GM18858 (cell line): Measurements from ENCODE around the gene IL13.
"Not testable (repeated sequence)": the region's sequence is repeated elsewhere in the genome, so short reads cannot be mapped to it uniquely, and the experiment has no call there.

ENCODE experiments used
- ATAC-seq: cut with Tn5 transposase; IDR thresholded peaks from one replicate; pipeline ENCODE4 v1.9.1; 2021; ENCODE audit not compliant: unreplicated experiment

Gene IL13

DNA sequence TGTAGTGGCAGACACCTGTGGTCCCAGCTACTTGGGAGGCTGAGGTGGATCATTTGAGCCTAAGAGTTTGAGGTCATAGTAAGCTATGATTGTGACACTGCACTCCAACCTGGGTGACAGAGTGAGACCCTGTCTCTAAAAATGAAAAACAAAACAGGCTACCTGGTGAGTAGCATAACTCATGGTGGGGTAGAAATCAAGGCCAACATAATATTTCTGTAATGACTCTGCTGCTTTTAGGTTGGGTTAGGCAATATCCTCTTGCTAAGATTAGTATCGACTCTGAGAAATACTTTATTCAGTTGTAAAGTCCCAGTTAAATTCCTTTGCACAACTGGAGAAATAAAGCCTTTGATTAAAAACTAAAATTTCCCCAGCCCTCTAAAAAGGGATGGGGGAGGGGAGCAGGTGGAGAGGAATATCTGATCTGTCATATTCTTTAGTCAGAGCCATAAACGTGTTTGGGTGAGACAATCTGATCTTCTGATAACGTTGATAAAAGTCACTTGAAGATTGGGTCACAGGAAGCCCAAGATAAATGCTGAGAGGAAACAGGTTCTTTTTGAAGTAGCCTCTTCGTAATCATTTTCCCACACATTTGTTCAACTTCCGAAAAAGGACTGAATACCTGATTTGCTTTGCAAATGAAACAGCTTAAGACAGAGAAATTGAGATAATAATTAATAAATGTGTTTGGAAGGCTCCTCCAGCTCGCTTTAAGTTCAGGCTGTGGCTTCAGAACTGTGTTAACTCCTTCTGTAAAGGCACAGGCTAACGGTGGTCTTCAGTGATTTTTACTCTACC, 30.8 kb downstream of the IL13 start:
- no peak for ATAC-seq

DNA sequence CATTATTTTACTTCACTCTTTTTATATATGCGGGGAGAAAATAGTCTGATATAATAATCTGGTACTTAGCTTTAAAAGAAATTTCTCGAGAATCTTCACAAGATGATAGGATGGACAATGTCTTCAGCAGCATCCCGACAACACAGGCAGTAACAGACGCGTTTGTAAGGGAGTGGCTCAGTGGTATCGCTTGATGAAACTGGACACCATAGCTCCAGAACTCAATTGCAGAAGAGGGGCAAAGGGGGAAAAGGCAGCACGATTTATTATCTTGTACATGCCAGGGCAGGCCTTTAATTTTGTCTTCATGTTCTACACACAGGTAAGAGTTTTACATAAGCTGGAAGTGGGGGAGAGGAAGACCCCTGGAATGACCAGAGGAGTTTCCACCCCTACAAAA, 31.5 kb downstream of the IL13 start:
- no peak for ATAC-seq

DNA sequence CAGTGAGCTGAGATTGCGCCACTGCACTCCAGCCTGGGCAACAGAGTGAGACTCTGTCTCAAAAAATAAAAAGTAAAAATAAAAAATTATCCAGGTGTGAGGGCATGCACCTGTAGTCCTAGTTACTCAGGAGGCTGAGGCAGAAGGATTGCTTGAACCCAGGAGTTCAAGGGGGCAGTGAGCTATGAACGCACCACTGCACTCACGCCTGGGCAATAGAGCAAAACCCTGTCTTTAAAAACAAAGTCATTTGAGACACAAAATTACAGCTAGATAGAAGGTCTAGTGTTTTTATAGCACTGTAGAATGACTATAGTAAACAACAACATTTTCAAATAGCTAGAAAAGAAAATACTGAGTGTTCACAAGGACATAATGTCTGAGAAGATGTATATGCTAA, 32.2 kb downstream of the IL13 start:
- no peak for ATAC-seq

DNA sequence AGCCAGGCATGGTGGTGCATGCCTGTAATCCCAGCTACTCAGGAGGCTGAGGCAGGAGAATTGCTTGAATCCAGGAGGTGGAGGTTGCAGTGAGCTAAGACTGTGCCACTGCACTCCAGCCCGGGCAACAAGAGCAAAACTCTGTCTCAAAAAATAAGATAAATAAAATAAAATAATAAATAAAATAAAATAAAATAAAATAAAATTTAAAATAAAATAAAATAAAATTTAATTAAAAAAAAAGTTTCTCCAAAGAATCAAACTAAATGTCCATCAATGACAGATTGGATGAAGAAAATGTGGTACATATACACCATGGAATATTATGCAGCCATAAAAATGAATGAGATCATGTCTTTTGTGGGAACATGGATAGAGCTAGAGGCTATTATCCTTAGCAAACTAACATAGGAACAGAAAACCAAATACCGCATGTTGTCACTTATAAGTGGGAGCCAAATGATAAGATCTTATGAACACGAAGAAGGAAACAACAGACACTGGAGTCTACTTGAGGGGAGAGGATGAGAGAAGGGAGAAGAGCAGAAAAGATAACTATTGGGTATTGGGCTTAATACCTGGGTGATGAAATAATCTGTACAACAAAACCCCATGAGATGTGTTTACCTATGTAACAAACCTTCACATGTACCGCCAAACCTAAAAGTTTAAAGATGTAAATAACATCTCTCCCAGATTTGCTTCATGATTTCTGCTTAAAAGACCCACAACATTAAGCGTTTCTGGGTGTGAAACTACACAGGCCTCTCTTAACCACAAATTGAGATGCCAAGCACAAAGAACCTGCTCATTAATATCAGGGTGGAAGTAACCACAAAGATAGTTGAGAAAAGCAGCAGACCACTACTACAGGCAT, 34.0 kb downstream of the IL13 start:
- ATAC-seq = not testable (repeated sequence)

DNA sequence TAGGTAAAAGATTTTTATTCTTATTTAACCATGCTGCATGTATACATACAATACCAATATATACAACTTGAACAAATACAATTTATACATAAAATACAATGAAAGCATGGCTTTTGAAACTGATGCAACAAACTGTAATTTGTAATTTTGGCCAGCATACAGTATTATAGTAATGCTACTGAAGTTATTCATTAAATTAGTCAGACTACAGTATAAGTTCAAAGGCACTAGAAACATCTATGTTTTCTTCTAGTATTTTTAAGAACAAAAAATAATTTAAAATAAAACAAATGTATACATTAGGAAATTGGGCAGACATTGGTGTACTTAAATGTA, 34.6 kb downstream of the IL13 start:
- ATAC-seq = no peak

DNA sequence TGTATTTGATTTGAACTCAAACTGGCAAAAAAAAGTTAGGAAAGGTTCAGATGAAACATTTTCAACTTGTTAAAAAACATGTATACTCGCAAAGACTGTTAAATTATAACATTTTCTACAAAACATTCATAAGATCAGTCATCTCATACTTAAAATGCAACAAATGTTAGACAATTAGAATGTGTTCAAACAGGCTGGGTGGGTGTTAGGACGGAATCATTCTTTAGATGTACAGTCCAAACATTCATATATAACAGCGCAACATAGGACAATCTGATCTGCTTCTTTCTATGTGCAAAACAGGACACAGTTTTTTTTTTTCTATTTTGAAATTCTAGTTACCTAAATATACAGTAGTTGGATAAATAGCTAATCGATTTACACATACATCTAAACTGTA, 38.0 kb downstream of the IL13 start:
- ATAC-seq = no peak

DNA sequence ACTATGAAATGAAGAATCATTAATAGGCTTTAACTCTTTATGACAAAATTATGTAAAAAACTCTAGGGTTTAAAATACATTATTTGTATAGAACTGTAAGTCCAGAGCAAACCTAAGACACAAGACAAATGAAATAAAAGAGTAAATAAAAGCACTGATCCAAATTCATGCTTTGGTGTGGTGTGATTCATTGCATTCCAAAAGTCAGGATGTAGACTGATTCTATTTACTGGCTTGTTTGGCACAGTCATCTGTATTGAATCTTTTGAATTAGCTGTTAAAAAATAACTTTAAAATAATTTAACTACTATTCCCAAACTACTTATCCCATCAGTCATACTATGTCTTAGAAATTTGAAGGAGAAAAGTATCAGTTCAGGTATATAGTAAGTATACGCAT, 46.9 kb downstream of the IL13 start:
- ATAC-seq = no peak

DNA sequence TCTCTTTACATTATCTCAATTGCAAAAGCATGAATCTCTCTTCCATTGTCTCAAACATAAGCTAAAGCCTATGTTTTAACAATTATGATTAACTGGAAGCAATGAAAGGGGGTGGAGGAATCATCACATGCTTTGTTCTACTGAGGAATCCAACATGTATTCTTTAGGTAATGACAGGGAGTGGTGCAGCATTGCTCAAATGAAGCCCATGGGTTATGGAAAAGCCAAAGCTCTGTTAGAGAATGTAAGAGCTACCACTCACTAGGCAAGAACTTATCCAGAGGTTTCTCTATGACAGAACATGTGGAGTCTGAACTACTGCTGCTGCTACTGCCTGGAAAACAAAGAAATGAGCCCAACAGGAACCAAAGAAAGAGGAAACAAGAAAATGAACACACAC, 50.7 kb downstream of the IL13 start:
- no peak for ATAC-seq
